HCT116 (cell line): ENCODE data around the gene HNRNPA2B1. TPM values are rescaled to one million over a fixed set of nuclear protein-coding genes. Genes with fewer than 3 reads are reported as not detected.

ENCODE experiments used
- ATAC-seq: fragments of 200-7000 bp; cut with Tn5 transposase; 2 replicates; pipeline ENCODE4 v1.9.1; 2020; ENCODE audit warnings: mild to moderate bottlenecking, moderate library complexity
- BruUV-seq: library from RNA; stranded (reverse); fragments of 400-500 nt; replicated peaks from 2 replicates; lab custom pipeline; 2021; lab: Mats Ljungman, UMichigan
- CTCF ChIA-PET: fragments of 300-600 bp; sonication (Branson Sonifier 250); formaldehyde crosslinking; loops from one replicate; lab custom pipeline; 2021; ENCODE audit warnings: antibody characterized with exemption; lab: Charles Lee
- POLR2A ChIA-PET: fragments of 300-600, 350-600 bp; sonication (Branson Sonifier 250); formaldehyde crosslinking; loops from one replicate; lab custom pipeline; 2021; ENCODE audit warnings: antibody characterized with exemption; lab: Charles Lee
- RAD21 ChIA-PET, 2 experiments: fragments of 300-600 bp; sonication (Branson Sonifier 250); formaldehyde crosslinking; loops; one replicate each; lab custom pipeline; 2023; ENCODE audit warnings: low total read pairs in 2 of 2; ENCODE audit not compliant: uncharacterized antibody in 2 of 2, unreplicated experiment in 2 of 2, low non-redundant PET in 1 of 2; lab: Charles Lee
- DNase-seq: peaks from one replicate; pipeline ENCODE4 v3.0.0-alpha.2; 2010; ENCODE audit warnings: low read depth, low spot score
- H2AFZ ChIP-seq: fragments of 200-600 bp; shearing (Covaris generic), sonication (generic); 2 replicates; pipeline ENCODE4 v1.6.1; 2017; ENCODE audit warnings: low read depth, mixed run types, mixed read lengths, antibody characterized with exemption, low read length; ENCODE audit not compliant: poor library complexity, severe bottlenecking
- H3K27ac ChIP-seq: 2 replicates; pipeline ENCODE4 v1.5.1; 2012; ENCODE audit warnings: low read depth, low read length
- H3K27me3 ChIP-seq: fragments of 200-600 bp; sonication (generic); 2 replicates; pipeline ENCODE4 v1.6.1; 2016; ENCODE audit warnings: mixed run types, low read length, mixed read lengths; ENCODE audit not compliant: insufficient read depth
- H3K36me3 ChIP-seq, 2 experiments: fragments of 200-500 bp in 1 of 2; fragments of 200-600 bp in 1 of 2; sonication (Bioruptor generic) in 1 of 2; sonication (generic) in 1 of 2; 2 replicates each; pipeline versions ENCODE4 v1.5.1 to v1.6.1; 2014 to 2016; ENCODE audit warnings: low read length in 2 of 2, inconsistent platforms in 1 of 2, mixed read lengths in 1 of 2, mixed run types in 1 of 2; ENCODE audit not compliant: insufficient read depth in 2 of 2, control insufficient read depth in 1 of 2
- H3K4me1 ChIP-seq, 2 experiments: fragments of 200-600 bp in 1 of 2; sonication (generic) in 1 of 2; 2 replicates each; pipeline versions ENCODE4 v1.5.1 to v1.6.1; 2012 to 2017; ENCODE audit warnings: low read length in 2 of 2, inconsistent platforms in 1 of 2, mild to moderate bottlenecking in 1 of 2, mixed read lengths in 1 of 2, mixed run types in 1 of 2, moderate library complexity in 1 of 2; ENCODE audit not compliant: insufficient read depth in 2 of 2, control insufficient read depth in 1 of 2
- H3K4me2 ChIP-seq: fragments of 200-600 bp; sonication (generic); 2 replicates; pipeline ENCODE4 v1.6.1; 2017; ENCODE audit warnings: mixed run types, low read length, mixed read lengths
- H3K4me3 ChIP-seq, 2 experiments: fragments of 200-600 bp in 1 of 2; sonication (generic) in 1 of 2; replicated peaks in 1 of 2; 2 replicates each; pipeline ENCODE4 v1.5.1; 2011 to 2016; ENCODE audit warnings: low read length in 2 of 2, control low read depth in 1 of 2, low read depth in 1 of 2, mild to moderate bottlenecking in 1 of 2, mixed read lengths in 1 of 2, mixed run types in 1 of 2
- H3K79me2 ChIP-seq: fragments of 200-600 bp; sonication (generic); 2 replicates; pipeline ENCODE4 v1.6.1; 2017; ENCODE audit warnings: mild to moderate bottlenecking, mixed run types, low read length, moderate library complexity, mixed read lengths; ENCODE audit not compliant: insufficient read depth
- H3K9ac ChIP-seq: fragments of 200-600 bp; sonication (generic); 2 replicates; pipeline ENCODE4 v1.6.1; 2016; ENCODE audit warnings: low read length, mixed read lengths
- H3K9me2 ChIP-seq: fragments of 200-600 bp; sonication (generic), shearing (Covaris generic); 2 replicates; pipeline ENCODE4 v1.6.1; 2017; ENCODE audit warnings: mixed run types, mild to moderate bottlenecking, moderate library complexity; ENCODE audit not compliant: insufficient read depth
- H3K9me3 ChIP-seq, 2 experiments: fragments of 200-500 bp in 1 of 2; fragments of 200-600 bp in 1 of 2; sonication (Bioruptor generic) in 1 of 2; sonication (generic) in 1 of 2; 2 replicates each; pipeline ENCODE4 v1.6.1; 2014 to 2017; ENCODE audit warnings: low read length in 2 of 2, mixed read lengths in 2 of 2, inconsistent platforms in 1 of 2, low read depth in 1 of 2, mild to moderate bottlenecking in 1 of 2, mixed run types in 1 of 2, moderate library complexity in 1 of 2; ENCODE audit not compliant: control insufficient read depth in 1 of 2, insufficient read depth in 1 of 2
- H4K20me1 ChIP-seq: fragments of 200-600 bp; sonication (generic), shearing (Covaris generic); 2 replicates; pipeline ENCODE4 v1.6.1; 2017; ENCODE audit warnings: mixed run types, mild to moderate bottlenecking, moderate library complexity; ENCODE audit not compliant: insufficient read depth
- ATF3 ChIP-seq: IDR thresholded peaks from 2 replicates; pipeline ENCODE4 v1.6.1; 2012
- CBX3 ChIP-seq: IDR thresholded peaks from 2 replicates; pipeline ENCODE4 v1.6.1; 2012; ENCODE audit warnings: low read depth
- CTCF ChIP-seq, 3 experiments: fragments of 200-600 bp in 1 of 3; sonication (generic) in 1 of 3; IDR thresholded peaks in 2 of 3; conservative IDR thresholded peaks in 1 of 3; 2 replicates each; pipeline ENCODE4 v1.5.1; 2012 to 2017; ENCODE audit warnings: low read depth in 2 of 3, low read length in 2 of 3, antibody characterized with exemption in 1 of 3, borderline replicate concordance in 1 of 3, control low read depth in 1 of 3, mild to moderate bottlenecking in 1 of 3, mixed read lengths in 1 of 3, mixed run types in 1 of 3, moderate library complexity in 1 of 3; ENCODE audit not compliant: insufficient read depth in 1 of 3
- ELF1 ChIP-seq: IDR thresholded peaks from 2 replicates; pipeline ENCODE4 v1.6.1; 2012; ENCODE audit warnings: low read depth, borderline replicate concordance
- EZH2 ChIP-seq: fragments of 200-600 bp; sonication (generic); IDR thresholded peaks from 2 replicates; pipeline ENCODE4 v1.6.1; 2017; ENCODE audit warnings: antibody characterized with exemption, mixed run types
- POLR2A ChIP-seq: IDR thresholded peaks from 2 replicates; pipeline ENCODE4 v1.7.0; 2011; ENCODE audit warnings: borderline replicate concordance; ENCODE audit not compliant: insufficient read depth, insufficient read length; ENCODE audit errors: extremely low read depth
- RAD21 ChIP-seq: IDR thresholded peaks from 2 replicates; pipeline ENCODE4 v1.6.1; 2012; ENCODE audit warnings: low read depth, mild to moderate bottlenecking
- SP1 ChIP-seq: IDR thresholded peaks from 2 replicates; pipeline ENCODE4 v1.6.1; 2012; ENCODE audit warnings: low read depth
- SRF ChIP-seq: IDR thresholded peaks from 2 replicates; pipeline ENCODE4 v1.6.1; 2012; ENCODE audit warnings: low read depth
- YY1 ChIP-seq: IDR thresholded peaks from 2 replicates; pipeline ENCODE4 v1.6.1; 2011; ENCODE audit warnings: low read length, low read depth, moderate library complexity, mild to moderate bottlenecking; ENCODE audit not compliant: insufficient replicate concordance; ENCODE audit errors: extremely low read depth
- ZFX ChIP-seq: fragments of 450-650 bp; IDR thresholded peaks from 2 replicates; pipeline ENCODE4 v1.6.1; 2017
- ZNF274 ChIP-seq: fragments of 200-500 bp; sonication (Bioruptor generic); IDR thresholded peaks from 2 replicates; pipeline ENCODE4 v1.6.1; 2014; ENCODE audit warnings: mild to moderate bottlenecking, low read depth, low read length, inconsistent platforms
- intact Hi-C: fragments of 100-400 bp; cut with micrococcal nuclease; formaldehyde crosslinking; loops from 2 replicates; pipeline ENCODE4 v1.10.0; 2022
- total RNA-seq: library from RNA; stranded (reverse); gene quantifications from one replicate; pipeline ENCODE4 v1.2.1, GENCODE V29; 2021; ENCODE audit not compliant: unreplicated experiment

Gene HNRNPA2B1
- total RNA-seq, 1 experiment from 2014 or later: 870 TPM

- Histone ChIP-seq H3K27me3 (no peaks in the 10 kb centered on the region), H3K9me3 (no peaks in the 10 kb centered on the region), H2AFZ (no peak overlapping the region), H3K9ac (no peak overlapping the region), H3K9me2 (no peaks in the 10 kb centered on the region), H3K27ac (no peak overlapping the region), H4K20me1 (no peaks in the 10 kb centered on the region), H3K4me2 (peak overlapping the region; percentile 88), H3K79me2 (peaks cover 31% of the 10 kb centered on the region), H3K4me3 (no peak overlapping the region), H3K36me3 (no peaks in the 10 kb centered on the region), H3K4me1 (peaks cover 22 to 41% of the 10 kb centered on the region in 2 experiments)
- ChIA-PET CTCF (no interaction called here), POLR2A (no interaction called here), RAD21 (no interaction called here)
- ATAC-seq: no peak
- intact Hi-C loops: loop anchor here (5.0 kb wide), 1 partner anchor 59 kb away; no protein-coding TSS in a partner anchor
- no peak for TF ChIP-seq SP1
- no peak for TF ChIP-seq SRF
- TF ChIP-seq ZFX: no peak
- no peak for TF ChIP-seq YY1
- no peak for TF ChIP-seq ATF3
- TF ChIP-seq CTCF (IDR thresholded peaks at IDR 0.05 in 2 of 3, conservative IDR thresholded peaks at IDR 0.05 in 1 of 3; ENCODE audit: borderline replicate concordance in 1 of 3, insufficient read depth in 1 of 3, low read depth in 2 of 3, low read length in 2 of 3): no peak
- TF ChIP-seq ELF1: no peak
- no peak for TF ChIP-seq ZNF274
- no peak for TF ChIP-seq RAD21
- no peak for TF ChIP-seq EZH2
- TF ChIP-seq CBX3: no peak
- no peak for TF ChIP-seq POLR2A
- DNase-seq: no peak
- BruUV-seq: no TSS peak
Measured at GRCh38 chr7:26151096-26151495, 49.5 kb downstream of the HNRNPA2B1 start.
